H1 (cell line): Measurements from ENCODE around the gene UCKL1. TPM values are rescaled to one million over a fixed set of nuclear protein-coding genes. Genes with fewer than 3 reads are reported as not detected.

ENCODE experiments used
- CTCF ChIA-PET: fragments of 300-600 bp; sonication (Branson Sonifier 250); formaldehyde crosslinking; loops from one replicate; lab custom pipeline; 2021; ENCODE audit not compliant: partially characterized antibody; lab: Charles Lee
- POLR2A ChIA-PET: fragments of 300-600 bp; sonication (Branson Sonifier 250); formaldehyde crosslinking; loops from one replicate; lab custom pipeline; 2021; ENCODE audit warnings: inconsistent platforms; ENCODE audit not compliant: partially characterized antibody; lab: Charles Lee
- DNase-seq, 2 experiments: peaks; one replicate each; pipeline versions ENCODE4 v3.0.0 to v3.0.0-alpha.2; 2010 to 2022; ENCODE audit warnings: low spot score in 2 of 2, low read depth in 1 of 2, mixed read lengths in 1 of 2
- FAIRE-seq: peaks from 2 replicates; lab custom pipeline; 2011; peaks lifted over from hg19 to GRCh38; lab: Jason Lieb, UNC
- H2AFZ ChIP-seq: 2 replicates; pipeline ENCODE4 v1.8.1; 2012; ENCODE audit warnings: low read length, inconsistent platforms
- H2AK5ac ChIP-seq: 2 replicates; pipeline ENCODE4 v1.6.1; 2013; ENCODE audit warnings: low read depth, low read length
- H2BK120ac ChIP-seq: replicated peaks from 2 replicates; pipeline ENCODE3; 2013; ENCODE audit warnings: low read depth, low read length, inconsistent platforms
- H2BK12ac ChIP-seq: 2 replicates; pipeline ENCODE4 v1.6.1; 2013; ENCODE audit warnings: low read depth, low read length
- H2BK15ac ChIP-seq: 2 replicates; pipeline ENCODE4 v1.6.1; 2013; ENCODE audit warnings: low read length
- H2BK20ac ChIP-seq: 2 replicates; pipeline ENCODE4 v1.6.1; 2013; ENCODE audit warnings: low read length
- H2BK5ac ChIP-seq: 2 replicates; pipeline ENCODE4 v1.6.1; 2013; ENCODE audit warnings: low read depth, low read length
- H3K14ac ChIP-seq: 2 replicates; pipeline ENCODE4 v1.6.1; 2013; ENCODE audit warnings: inconsistent platforms; ENCODE audit not compliant: insufficient read length
- H3K18ac ChIP-seq: 2 replicates; pipeline ENCODE4 v1.6.1; 2013; ENCODE audit warnings: low read length; ENCODE audit errors: extremely low read depth
- H3K23ac ChIP-seq: 2 replicates; pipeline ENCODE4 v1.6.1; 2013; ENCODE audit warnings: inconsistent platforms; ENCODE audit not compliant: insufficient read length
- H3K23me2 ChIP-seq: 2 replicates; pipeline ENCODE4 v1.6.1; 2013; ENCODE audit warnings: low read depth, low read length
- H3K27ac ChIP-seq: 2 replicates; pipeline ENCODE4 v1.6.1; 2011; ENCODE audit warnings: low read depth, low read length, inconsistent platforms
- H3K27me3 ChIP-seq, 4 experiments: replicated peaks in 1 of 4; 1 replicate in 1 of 4; 2 replicates in 3 of 4; pipeline versions ENCODE4 v1.6.1 to v1.8.1; 2011 to 2013; ENCODE audit warnings: low read length in 3 of 4, mild to moderate bottlenecking in 3 of 4, inconsistent platforms in 2 of 4, mixed read lengths in 2 of 4, moderate library complexity in 1 of 4; ENCODE audit not compliant: control insufficient read depth in 3 of 4, insufficient read depth in 3 of 4; ENCODE audit errors: extremely low read depth in 1 of 4
- H3K36me3 ChIP-seq, 4 experiments: 2 replicates each; pipeline versions ENCODE4 v1.6.1 to v1.8.1; 2011 to 2013; ENCODE audit warnings: mild to moderate bottlenecking in 4 of 4, low read length in 3 of 4, moderate library complexity in 2 of 4, control low read depth in 1 of 4, inconsistent platforms in 1 of 4; ENCODE audit not compliant: insufficient read depth in 4 of 4, control insufficient read depth in 2 of 4
- H3K4ac ChIP-seq: replicated peaks from 2 replicates; pipeline ENCODE3; 2013; ENCODE audit warnings: low read length, low read depth, mixed read lengths, inconsistent platforms; ENCODE audit not compliant: insufficient read length
- H3K4me1 ChIP-seq, 4 experiments: replicated peaks in 1 of 4; 1 replicate in 1 of 4; 2 replicates in 3 of 4; pipeline versions ENCODE4 v1.6.1 to v1.8.1; 2011 to 2013; ENCODE audit warnings: low read length in 3 of 4, inconsistent platforms in 2 of 4, mixed read lengths in 1 of 4; ENCODE audit not compliant: insufficient read depth in 4 of 4, control insufficient read depth in 3 of 4
- H3K4me2 ChIP-seq, 2 experiments: 2 replicates each; pipeline versions ENCODE4 v1.6.1 to v1.8.1; 2011 to 2013; ENCODE audit warnings: low read depth in 2 of 2, low read length in 2 of 2, control low read depth in 1 of 2, inconsistent platforms in 1 of 2, mild to moderate bottlenecking in 1 of 2; ENCODE audit not compliant: insufficient read depth in 1 of 2
- H3K4me3 ChIP-seq, 4 experiments: fragments of 200-600, 300-600 bp in 1 of 4; sonication (generic), shearing (Covaris generic), sonication (Bioruptor Twin) in 1 of 4; 2 replicates each; pipeline versions ENCODE4 v1.5.1 to v1.8.1; 2011 to 2016; ENCODE audit warnings: low read length in 4 of 4, low read depth in 3 of 4, control low read depth in 2 of 4, inconsistent platforms in 2 of 4, mild to moderate bottlenecking in 2 of 4, mixed read lengths in 1 of 4, moderate library complexity in 1 of 4; ENCODE audit not compliant: insufficient read depth in 2 of 4; ENCODE audit errors: extremely low read depth in 1 of 4
- H3K56ac ChIP-seq: replicated peaks from 2 replicates; pipeline ENCODE3; 2013; ENCODE audit warnings: low read depth, mild to moderate bottlenecking, mixed read lengths, low read length, inconsistent platforms; ENCODE audit not compliant: insufficient read length
- H3K79me1 ChIP-seq: 2 replicates; pipeline ENCODE4 v1.6.1; 2013; ENCODE audit warnings: low read depth, low read length, control low read depth
- H3K79me2 ChIP-seq, 2 experiments: 2 replicates each; pipeline versions ENCODE4 v1.6.1 to v1.8.1; 2012 to 2013; ENCODE audit warnings: low read length in 2 of 2, mild to moderate bottlenecking in 2 of 2, inconsistent platforms in 1 of 2; ENCODE audit not compliant: insufficient read depth in 2 of 2, control insufficient read depth in 1 of 2
- H3K9ac ChIP-seq, 4 experiments: replicated peaks in 1 of 4; 1 replicate in 1 of 4; 2 replicates in 3 of 4; pipeline versions ENCODE4 v1.6.1 to v1.8.1; 2011 to 2013; ENCODE audit warnings: low read depth in 3 of 4, low read length in 3 of 4, control low read depth in 2 of 4, mild to moderate bottlenecking in 2 of 4, moderate library complexity in 2 of 4, inconsistent platforms in 1 of 4; ENCODE audit errors: extremely low read depth in 1 of 4
- H3K9me3 ChIP-seq, 2 experiments: 2 replicates each; pipeline versions ENCODE4 v1.6.1 to v1.8.1; 2012 to 2013; ENCODE audit warnings: mild to moderate bottlenecking in 2 of 2, moderate library complexity in 2 of 2, control low read depth in 1 of 2, inconsistent platforms in 1 of 2, low read depth in 1 of 2, low read length in 1 of 2, mixed read lengths in 1 of 2; ENCODE audit not compliant: insufficient read depth in 2 of 2
- H4K20me1 ChIP-seq, 2 experiments: replicated peaks in 1 of 2; 2 replicates each; pipeline versions ENCODE3 to v1.8.1; 2011 to 2013; ENCODE audit warnings: inconsistent platforms in 2 of 2, low read length in 2 of 2, mild to moderate bottlenecking in 1 of 2; ENCODE audit not compliant: insufficient read depth in 2 of 2, control insufficient read depth in 1 of 2
- H4K5ac ChIP-seq: 2 replicates; pipeline ENCODE4 v1.6.1; 2013; ENCODE audit warnings: low read length, low read depth, mixed read lengths, inconsistent platforms; ENCODE audit not compliant: insufficient read length
- H4K8ac ChIP-seq: 2 replicates; pipeline ENCODE4 v1.8.0; 2013; ENCODE audit warnings: mild to moderate bottlenecking, moderate library complexity, low read length, inconsistent platforms; ENCODE audit not compliant: insufficient read depth; ENCODE audit errors: extremely low read depth
- H4K91ac ChIP-seq: replicated peaks from 2 replicates; pipeline ENCODE3; 2013; ENCODE audit warnings: low read length, mixed read lengths, inconsistent platforms; ENCODE audit not compliant: insufficient read length
- POLR2AphosphoS5 ChIP-seq: IDR thresholded peaks from 2 replicates; pipeline ENCODE4 v1.6.1; 2011; ENCODE audit warnings: low read depth, low read length
- WGBS, 2 experiments: shearing (Covaris generic) in 1 of 2; methylation state at CpG; one replicate each; pipeline versions ENCODE4 v1.1.6 to v1.1.7; 2013 to 2015; ENCODE audit warnings: low lambda C conversion rate in 2 of 2, mixed read lengths in 2 of 2, inconsistent platforms in 1 of 2, low coverage in 1 of 2, missing lambda C conversion rate in 1 of 2; ENCODE audit not compliant: insufficient replicate concordance in 2 of 2, insufficient coverage in 1 of 2, insufficient read length in 1 of 2; ENCODE audit errors: extremely low coverage in 1 of 2, missing lambda C conversion rate in 1 of 2; 5-methylcytosine and 5-hydroxymethylcytosine counted together
- polyA plus RNA-seq, 7 experiments: library from polyadenylated mRNA; depleted of rRNA in 3 of 7; stranded (reverse) in 5 of 7; unstranded in 2 of 7; fragments of >200 nt in 5 of 7; fragments of 200-250 nt in 2 of 7; gene quantifications; 1 replicate in 5 of 7; 2 replicates in 1 of 7; 4 replicates in 1 of 7; pipeline versions ENCODE4 v1.2.1 to v1.2.3, GENCODE V29; 2011 to 2013; ENCODE audit warnings: missing spikeins in 2 of 7, mixed read lengths in 2 of 7
- total RNA-seq: library from RNA; stranded (reverse); fragmentation: NEBNext Ultra II Directional; extraction: Animal tissue kit (Norgen Biotek cat#: 25700); gene quantifications from 2 replicates; pipeline ENCODE4 v1.2.1, GENCODE V29; 2021

The UCKL1 gene
- total and polyA plus RNA-seq, 2 of the 8 experiments (the other 6 are each of a cell fraction or from before 2014, with no cell fraction given) = 36.5 to 91.2 TPM

DNA sequence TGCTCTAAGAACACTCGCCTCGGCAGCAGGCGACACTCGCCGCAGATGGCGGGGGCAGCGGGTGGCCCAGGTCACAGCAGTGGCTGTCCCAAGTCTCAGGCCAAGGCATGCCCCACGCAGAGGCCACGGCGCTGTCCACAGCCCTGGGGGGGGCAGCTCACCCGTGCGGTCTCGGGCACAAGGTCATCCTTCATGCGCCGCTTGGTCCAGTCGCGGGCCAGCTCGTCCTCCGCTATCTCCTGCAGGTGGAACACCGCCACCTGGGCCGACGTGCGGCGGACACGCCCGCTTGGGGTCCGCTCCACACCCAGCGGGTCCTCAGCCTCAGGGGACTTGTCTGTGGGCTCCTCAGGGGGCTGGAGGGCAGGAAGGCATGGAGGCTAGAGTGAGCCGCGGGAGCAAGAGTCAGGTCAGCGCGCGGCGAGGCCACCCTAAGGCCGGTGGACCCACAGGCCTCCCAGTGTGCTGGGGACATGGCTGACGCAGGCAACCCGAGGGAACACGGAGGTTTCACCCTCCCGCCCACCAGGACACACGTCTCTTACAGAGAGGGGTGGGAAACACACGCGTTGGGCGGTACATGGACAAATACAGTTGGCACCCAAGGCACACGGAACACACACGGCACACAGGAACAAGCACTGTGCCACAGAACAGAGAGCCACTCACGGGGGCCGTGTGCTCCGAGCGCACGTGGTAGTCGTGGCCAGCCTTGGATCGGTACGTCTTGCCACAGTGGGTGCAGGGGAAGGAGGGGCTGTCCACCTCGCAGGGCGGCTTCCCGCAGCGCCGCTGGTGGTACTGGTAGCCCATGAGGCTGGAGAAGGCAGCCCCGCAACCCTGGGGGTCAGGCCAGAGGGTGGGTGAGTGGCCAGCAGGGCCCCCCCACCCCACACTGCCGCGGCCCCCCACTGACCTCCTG, 6.5 kb upstream of the UCKL1 start:
- DNase-seq (no peak), FAIRE-seq (no peak)
- Histone ChIP-seq H4K91ac (no peak overlapping the region), H3K18ac (no peak overlapping the region), H2BK15ac (no peak overlapping the region), H3K4me1 (peaks cover 0 to 19% (median 12%) of the 10 kb centered on the region in 4 experiments; a peak in 6 of 7 replicates), H4K5ac (no peak overlapping the region), H3K4ac (no peak overlapping the region), H3K79me2 (no peaks in the 10 kb centered on the region), H4K8ac (no peak overlapping the region), H3K36me3 (peaks cover 22 to 61% (median 47%) of the 10 kb centered on the region in 4 experiments), H2BK12ac (no peak overlapping the region), H2BK20ac (no peak overlapping the region), H2AK5ac (no peak overlapping the region), H3K14ac (no peak overlapping the region), H4K20me1 (peaks cover 0 to 2% of the 10 kb centered on the region in 2 experiments), H3K27ac (no peak overlapping the region), H2BK5ac (no peak overlapping the region), H3K56ac (no peak overlapping the region), H3K23ac (no peak overlapping the region), H3K4me3 (no peak overlapping the region), H3K9me3 (peaks cover 33 to 42% of the 10 kb centered on the region in 2 experiments), H3K79me1 (no peaks in the 10 kb centered on the region; the same call in 1 of the 2 replicates), H2AFZ (no peak overlapping the region), H2BK120ac (no peak overlapping the region), H3K9ac (no peak overlapping the region), H3K27me3 (no peaks in the 10 kb centered on the region)
- 93% methylated on average over 50 of the region's 61 CpGs; no CpG with 5 or more reads in 1 of the 2 experiments for WGBS, 2 experiments
- CTCF ChIA-PET = interaction anchor here (3.7 kb wide), 1 partner anchor 11 kb away, joined by 13 read pairs; no protein-coding TSS in a partner anchor
- POLR2A ChIA-PET = interaction anchor here (0.9 to 1.5 kb wide), 3 partner anchors 20 to 97 kb away, joined by 3 to 5 read pairs (median 3); partner anchors contain the start of gene TPD52L2
- TF ChIP-seq POLR2AphosphoS5 = no peak
- TF ChIP-seq, all 59 proteins: peak for 0
- no peak overlapping the region for H3K4me2 ChIP-seq
- H3K23me2 ChIP-seq = no peaks in the 10 kb centered on the region
